ENCODE measurements around the gene CLIC4. TPM values are rescaled to one million over a fixed set of nuclear protein-coding genes. Genes with fewer than 3 reads are reported as not detected.

CLIC4 gene
- 383 and 389 TPM in 2 replicates for total RNA-seq

GRCh38 chr1:24744911-24745710 is at the start of gene CLIC4:
Gene CLIC4 (plus strand): TSS chr1:24745447. CDS start chr1:24745554, 107 bp downstream.

Other genes starting within 250 kb of the CLIC4 start
- 6.5 and 7.3 TPM in 2 replicates for gene RCAN3, start 242.6 kb upstream of the CLIC4 start, total RNA-seq
- gene NCMAP, start 189.4 kb upstream of the CLIC4 start, total RNA-seq: not detected in 2 replicates
- 27.1 and 29.6 TPM in 2 replicates for gene SRRM1, start 102.1 kb upstream of the CLIC4 start, total RNA-seq
- gene RUNX3, start 184.8 kb downstream of the CLIC4 start, total RNA-seq: not detected in 2 replicates